ENCODE data around the gene RETREG3.

GRCh38 chr17:42541041-42541833 lies 67.9 kb downstream of the RETREG3 start:
- TF ChIP-seq POLR2A (IDR thresholded peaks at IDR 0.05) (no peak), CTCF (IDR thresholded peaks at IDR 0.05 in 8 of 11, conservative IDR thresholded peaks at IDR 0.05 in 3 of 11) (no peak)
